Ovary (tissue), 9 donors: ENCODE data around the gene NDUFS6. TPM values are rescaled to one million over a fixed set of nuclear protein-coding genes. Genes with fewer than 3 reads are reported as not detected.

ENCODE experiments used
- DNase-seq, 5 donors: peaks; one replicate each; pipeline ENCODE4 v3.0.0-alpha.2; 2019 to 2020
- H3K27ac ChIP-seq, 2 donors: fragments of 200-600 bp; one replicate each; pipeline versions ENCODE4 v1.5.1 to v1.8.0; 2019 to 2022
- H3K27me3 ChIP-seq: fragments of 200-600 bp; one replicate; pipeline ENCODE4 v1.8.0; 2022
- H3K36me3 ChIP-seq: fragments of 200-600 bp; sonication (generic); one replicate; pipeline ENCODE4 v1.5.1; 2019
- H3K4me1 ChIP-seq: one replicate; pipeline ENCODE4 v1.8.1; 2013; ENCODE audit warnings: mild to moderate bottlenecking, moderate library complexity; ENCODE audit not compliant: insufficient read depth
- H3K4me3 ChIP-seq: fragments of 200-600 bp; sonication (generic); one replicate; pipeline ENCODE4 v1.5.1; 2017
- H3K9me3 ChIP-seq, 2 donors: fragments of 200-600 bp in 1 of 2; sonication (generic) in 1 of 2; one replicate each; pipeline versions ENCODE4 v1.5.1 to v1.8.1; 2013 to 2019; ENCODE audit warnings: mild to moderate bottlenecking in 1 of 2, moderate library complexity in 1 of 2
- CTCF ChIP-seq, 3 donors: fragments of 450-650 bp in 2 of 3; fragments of 200-600 bp in 1 of 3; IDR thresholded peaks; one replicate each; pipeline versions ENCODE4 v1.5.1 to v1.8.0; 2016 to 2022; ENCODE audit warnings: antibody characterized with exemption in 3 of 3, mild to moderate bottlenecking in 1 of 3
- EP300 ChIP-seq: sonication (generic); formaldehyde crosslinking; IDR thresholded peaks from one replicate; pipeline ENCODE4 v1.6.1; 2017; ENCODE audit warnings: antibody characterized with exemption
- POLR2A ChIP-seq: fragments of 450-650 bp; IDR thresholded peaks from one replicate; pipeline ENCODE4 v1.6.1; 2017; ENCODE audit warnings: antibody characterized with exemption, mild to moderate bottlenecking, moderate library complexity
- WGBS, 3 donors: extraction: QIAGEN DNeasy Blood & Tissue Kit in 1 of 3; methylation state at CpG; one replicate each; pipeline versions ENCODE4 v1.1.5 to v1.1.7; 2013 to 2017; 5-methylcytosine and 5-hydroxymethylcytosine counted together
- intact Hi-C, 4 donors: fragments of 100-400 bp; cut with DNase I; formaldehyde crosslinking; loops; one replicate each; pipeline versions ENCODE4 v1.11.0 to v1.15.1; 2022 to 2023
- polyA plus RNA-seq, 2 donors: library from polyadenylated mRNA; stranded (reverse); fragments of 200-250 nt in 1 of 2; fragments of 350-450 nt in 1 of 2; fragmentation: Illumina TruSeq in 1 of 2; extraction: RNeasy Lipid Tissue Mini Kit (QIAGEN cat#74804) in 1 of 2; gene quantifications; one replicate each; pipeline ENCODE4 v1.2.3, GENCODE V29; 2013 to 2014
- total RNA-seq, 7 donors: library from RNA; depleted of rRNA in 2 of 7; stranded (reverse); fragments of >200 nt in 2 of 7; fragmentation: NEBNext Ultra II Directional in 3 of 7; extraction: Animal tissue kit (Norgen Biotek cat#: 25700) in 3 of 7; gene quantifications; one replicate each; pipeline versions ENCODE4 v1.1.0 to v1.2.4, GENCODE V29; 2016 to 2023
- donor health status: DM: no; HTN: no; CAD: no; lungs with moderate emphysema.
- donor health status: DM: no; HTN: no; CAD: no.
- donor health status: Bipolar disorder and iron deficiency.
- donor health status: DM: yes; HTN: yes; CAD: no.
- donor health status: DM: no; HTN: no; CAD: no.
- donor health status: DM: yes; HTN: yes; CAD: no.

NDUFS6 gene
- total and polyA plus RNA-seq, 9 donors: 16.3 to 50.8 (median 21.5) TPM

- peak in 2 of 5 donors; percentile 7 to 11 for DNase-seq
- Histone ChIP-seq H3K4me1 (no peaks in the 10 kb centered on the region), H3K27ac (no peak overlapping the region), H3K4me3 (no peak overlapping the region), H3K9me3 (no peaks in the 10 kb centered on the region), H3K27me3 (no peaks in the 10 kb centered on the region), H3K36me3 (no peaks in the 10 kb centered on the region)
- 76 to 83% (median 80%) methylated on average over 18 to 20 of the region's 20 CpGs for WGBS, 3 donors
- TF ChIP-seq CTCF (IDR thresholded peaks at IDR 0.05) (no peak), EP300 (no peak), POLR2A (no peak)
- intact Hi-C loops: no loop called here
These were observed 21.2 kb upstream of the NDUFS6 start for GRCh38 chr5:1779782-1780613.

DNA sequence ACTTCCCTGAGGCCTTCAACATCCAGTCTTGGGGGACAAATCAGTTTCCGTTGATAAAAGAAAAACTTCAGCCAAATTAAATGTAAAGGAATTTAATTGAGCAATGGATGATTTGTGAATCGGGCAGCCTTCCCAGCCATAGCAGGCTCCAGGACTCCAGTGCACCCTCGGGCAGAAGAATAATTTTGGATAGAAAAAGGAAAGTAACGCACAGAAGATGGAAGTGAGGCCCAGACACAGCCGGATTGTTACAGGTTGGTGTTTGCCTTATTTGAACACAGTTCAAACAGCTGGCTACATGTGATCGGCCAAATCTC lies 20.6 kb upstream of the NDUFS6 start:
- no peaks in the 10 kb centered on the region for H3K9me3 ChIP-seq
- no peaks in the 10 kb centered on the region for H3K36me3 ChIP-seq
- H3K4me3 ChIP-seq: no peak overlapping the region
- WGBS, 3 donors: 59 to 70% (median 64%) methylated on average over 6 of the region's 6 CpGs
- TF ChIP-seq POLR2A: no peak
- TF ChIP-seq EP300: no peak
- TF ChIP-seq CTCF (IDR thresholded peaks at IDR 0.05): no peak
- no peak for DNase-seq
- H3K4me1 ChIP-seq: no peaks in the 10 kb centered on the region
- H3K27me3 ChIP-seq: no peaks in the 10 kb centered on the region
- H3K27ac ChIP-seq: no peak overlapping the region
- intact Hi-C loops: no loop called here

GRCh38 chr5:1781107-1781506 lies 20.1 kb upstream of the NDUFS6 start:
- intact Hi-C loops: no loop called here
- H3K4me1 ChIP-seq: no peaks in the 10 kb centered on the region
- no peaks in the 10 kb centered on the region for H3K27me3 ChIP-seq
- no peaks in the 10 kb centered on the region for H3K9me3 ChIP-seq
- no peak overlapping the region for H3K27ac ChIP-seq
- DNase-seq: peak in 1 of 5 donors; percentile 1
- H3K36me3 ChIP-seq: no peaks in the 10 kb centered on the region
- no peak overlapping the region for H3K4me3 ChIP-seq
- whole genome bisulfite sequencing, 3 donors: 83 to 90% (median 85%) methylated on average over 6 of the region's 6 CpGs
- TF ChIP-seq EP300 (no peak), CTCF (IDR thresholded peaks at IDR 0.05) (no peak), POLR2A (no peak)

- TF ChIP-seq EP300: no peak
- TF ChIP-seq POLR2A: no peak
- no peak for TF ChIP-seq CTCF (IDR thresholded peaks at IDR 0.05)
- H3K27me3 ChIP-seq: no peaks in the 10 kb centered on the region
These were observed 19.4 kb upstream of the NDUFS6 start for GRCh38 chr5:1781726-1782384.

More at GRCh38 chr5:1781726-1782384, 19.4 kb upstream of the NDUFS6 start:
- Histone ChIP-seq H3K27ac (no peak overlapping the region), H3K4me3 (no peak overlapping the region), H3K36me3 (no peaks in the 10 kb centered on the region), H3K9me3 (no peaks in the 10 kb centered on the region), H3K4me1 (no peaks in the 10 kb centered on the region)
- WGBS, 3 donors: 68 to 79% (median 76%) methylated on average over 9 of the region's 9 CpGs
- intact Hi-C loops: no loop called here
- DNase-seq: peak in 1 of 5 donors; percentile 14
